ENCODE data around the gene SCN1B.
"Not testable (repeated sequence)": the region's sequence is repeated elsewhere in the genome, so short reads cannot be mapped to it uniquely, and the experiment has no call there.

The SCN1B gene

GRCh38 chr19:34989298-34989697, 41.0 kb upstream of the SCN1B start:
- H3K4me3 ChIP-seq (ENCODE audit: low read length) = no peak overlapping the region
- DNase-seq (ENCODE audit: low read depth) = no peak
- no peak for TF ChIP-seq CTCF (IDR thresholded peaks at IDR 0.05; ENCODE audit: insufficient read depth, low read depth, low read length, missing control alignments)

- no peak for TF ChIP-seq CTCF (IDR thresholded peaks at IDR 0.05; ENCODE audit: insufficient read depth, low read depth, low read length, missing control alignments)
- H3K4me3 ChIP-seq (ENCODE audit: low read length) = no peak overlapping the region
- DNase-seq (ENCODE audit: low read depth) = no peak
Observed at GRCh38 chr19:34990578-34991192, 39.6 kb upstream of the SCN1B start.

GRCh38 chr19:34991542-34992333, 38.5 kb upstream of the SCN1B start:
- DNase-seq (ENCODE audit: low read depth) = no peak
- H3K4me3 ChIP-seq (ENCODE audit: low read length) = no peak overlapping the region
- TF ChIP-seq CTCF (IDR thresholded peaks at IDR 0.05; ENCODE audit: insufficient read depth, low read depth, low read length, missing control alignments) = no peak

DNA sequence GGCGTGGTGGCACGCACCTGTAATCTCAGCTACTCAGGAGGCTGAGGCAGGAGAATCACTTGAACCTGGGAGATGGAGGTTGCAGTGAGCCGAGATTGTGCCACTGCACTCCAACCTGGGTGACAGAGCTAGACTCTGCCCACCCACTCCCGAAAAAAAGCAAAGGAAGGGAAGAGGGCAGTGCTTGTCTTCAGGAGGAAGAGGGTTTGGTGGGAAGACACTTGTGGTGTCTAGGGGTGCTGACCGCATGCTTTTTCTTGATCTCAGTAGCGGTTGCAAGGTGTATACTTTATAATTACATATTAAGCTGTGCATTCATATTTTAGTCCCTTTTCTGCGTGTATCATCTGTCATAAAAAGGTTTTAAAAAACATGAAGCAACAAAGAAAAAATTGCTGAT, 37.7 kb upstream of the SCN1B start:
- DNase-seq (ENCODE audit: low read depth); H3K4me3 ChIP-seq (ENCODE audit: low read length): not testable (repeated sequence)

GRCh38 chr19:34994286-34994642, 36.0 kb upstream of the SCN1B start:
- no peak for DNase-seq (ENCODE audit: low read depth)
- no peak overlapping the region for H3K4me3 ChIP-seq (ENCODE audit: low read length)
- TF ChIP-seq CTCF (IDR thresholded peaks at IDR 0.05; ENCODE audit: insufficient read depth, low read depth, low read length, missing control alignments) = no peak

DNA sequence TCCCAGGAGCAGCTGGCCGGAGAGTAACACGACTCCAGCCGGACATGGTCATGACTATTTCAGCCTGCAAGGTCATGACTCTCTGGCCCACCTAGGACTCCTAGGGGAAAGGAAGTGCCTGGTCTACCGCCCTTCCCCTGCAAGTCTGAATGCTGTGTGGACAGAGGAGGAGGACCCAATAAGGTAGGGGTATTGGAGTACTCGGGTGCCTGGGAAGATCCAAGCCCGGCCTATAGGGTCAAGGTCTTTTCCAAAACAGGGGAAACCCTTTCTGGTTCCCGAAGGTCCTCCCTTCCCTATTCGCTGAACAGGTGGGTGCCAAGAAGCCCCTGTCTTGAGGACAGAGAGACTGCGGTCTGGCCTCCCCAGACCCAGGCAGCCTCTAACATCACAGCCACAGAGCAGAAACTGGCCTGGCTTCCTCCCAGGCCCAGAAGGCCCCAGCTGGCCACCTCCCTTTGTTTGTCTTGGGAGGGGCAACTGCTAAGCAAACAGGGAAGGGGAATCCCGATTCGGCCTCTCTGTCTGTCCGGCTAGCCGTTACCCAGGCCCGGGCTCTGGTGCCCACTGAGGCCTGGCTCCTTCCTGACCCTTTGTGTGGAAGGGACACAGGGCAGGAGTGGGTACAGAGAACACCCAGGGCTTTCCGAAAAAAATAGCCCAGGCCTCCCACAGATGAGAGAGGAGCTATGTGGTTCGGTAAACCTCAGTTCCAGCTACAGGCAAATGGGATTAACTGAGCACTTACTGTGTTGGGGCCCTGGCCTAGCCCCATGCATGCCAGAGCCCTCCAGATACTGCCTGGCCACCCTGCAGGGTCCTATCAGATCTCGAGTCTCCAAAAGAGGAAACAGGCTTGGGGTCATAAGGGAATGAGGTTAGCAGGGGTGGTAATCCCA, 35.4 kb upstream of the SCN1B start:
- no peak for TF ChIP-seq CTCF (IDR thresholded peaks at IDR 0.05; ENCODE audit: insufficient read depth, low read depth, low read length, missing control alignments)

DNA sequence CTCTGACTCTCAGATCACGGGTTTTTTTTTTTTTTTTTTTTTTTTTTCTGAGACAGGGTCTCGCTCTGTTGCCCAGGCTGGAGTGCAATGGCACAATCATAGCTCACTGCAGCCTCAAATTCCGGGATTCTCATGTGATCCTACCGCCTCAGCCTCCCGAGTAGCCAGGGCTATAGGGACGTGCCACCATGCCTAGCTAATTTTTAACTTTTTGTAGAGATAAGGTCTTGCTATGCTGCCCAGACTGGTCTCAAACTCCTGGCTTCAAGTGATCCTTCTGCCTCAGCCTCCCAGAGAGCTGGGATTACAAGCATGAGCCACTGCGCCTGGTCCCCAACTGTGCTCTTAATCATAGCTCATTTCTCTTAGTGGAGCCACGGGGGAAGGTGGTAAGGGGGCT, 34.7 kb upstream of the SCN1B start:
- no peak for TF ChIP-seq CTCF (IDR thresholded peaks at IDR 0.05; ENCODE audit: insufficient read depth, low read depth, low read length, missing control alignments)
- no peak for DNase-seq (ENCODE audit: low read depth)
- no peak overlapping the region for H3K4me3 ChIP-seq (ENCODE audit: low read length)

More for the DNA sequence above, 35.4 kb upstream of the SCN1B start:
- no peak overlapping the region for H3K4me3 ChIP-seq (ENCODE audit: low read length)
- DNase-seq (ENCODE audit: low read depth) = no peak
